Astrocyte (in vitro differentiated cells and primary cell): ENCODE results near the gene ZNF415. TPM values are rescaled to one million over a fixed set of nuclear protein-coding genes. Genes with fewer than 3 reads are reported as not detected.

Experiments
- DNase-seq: peaks from one replicate; pipeline ENCODE4 v3.0.0-alpha.2; 2010; ENCODE audit warnings: low read depth
- FAIRE-seq: peaks from 2 replicates; lab custom pipeline; 2011; peaks lifted over from hg19 to GRCh38; lab: Jason Lieb, UNC
- H2AFZ ChIP-seq: 2 replicates; pipeline ENCODE4 v1.6.0; 2012; ENCODE audit warnings: low read depth, low read length, inconsistent platforms
- H3K27ac ChIP-seq: 2 replicates; pipeline ENCODE4 v1.5.1; 2011; ENCODE audit warnings: low read depth, low read length, inconsistent platforms
- H3K27me3 ChIP-seq: 2 replicates; pipeline ENCODE4 v1.6.0; 2011; ENCODE audit warnings: low read length, inconsistent platforms; ENCODE audit not compliant: insufficient read depth
- H3K36me3 ChIP-seq: 2 replicates; pipeline ENCODE4 v1.5.1; 2011; ENCODE audit warnings: low read length, inconsistent platforms; ENCODE audit not compliant: insufficient read depth
- H3K4me1 ChIP-seq: 2 replicates; pipeline ENCODE4 v1.5.1; 2011; ENCODE audit warnings: low read length, inconsistent platforms; ENCODE audit not compliant: insufficient read depth
- H3K4me2 ChIP-seq: 2 replicates; pipeline ENCODE4 v1.6.0; 2012; ENCODE audit warnings: low read length, inconsistent platforms
- H3K4me3 ChIP-seq: 2 replicates; pipeline ENCODE4 v1.5.1; 2011; ENCODE audit warnings: low read depth, mild to moderate bottlenecking, low read length, inconsistent platforms; ENCODE audit not compliant: insufficient read depth
- H3K79me2 ChIP-seq: 2 replicates; pipeline ENCODE4 v1.6.0; 2012; ENCODE audit warnings: mild to moderate bottlenecking, low read length, inconsistent platforms; ENCODE audit not compliant: insufficient read depth
- H3K9ac ChIP-seq: 2 replicates; pipeline ENCODE4 v1.6.0; 2012; ENCODE audit warnings: mild to moderate bottlenecking, low read length, inconsistent platforms
- H3K9me3 ChIP-seq: 2 replicates; pipeline ENCODE4 v1.5.1; 2012; ENCODE audit warnings: low read depth, mild to moderate bottlenecking, low read length, inconsistent platforms; ENCODE audit not compliant: insufficient read depth
- H4K20me1 ChIP-seq: 2 replicates; pipeline ENCODE4 v1.6.0; 2012; ENCODE audit warnings: low read length, inconsistent platforms; ENCODE audit not compliant: insufficient read depth
- H3K27ac Mint-ChIP-seq: one replicate; pipeline ENCODE4 v1.8.0; 2021; ENCODE audit warnings: mild to moderate bottlenecking, mixed read lengths; ENCODE audit not compliant: unreplicated experiment
- H3K27me3 Mint-ChIP-seq: one replicate; pipeline ENCODE4 v1.8.0; 2021; ENCODE audit warnings: low read depth, mixed read lengths; ENCODE audit not compliant: unreplicated experiment
- H3K36me3 Mint-ChIP-seq: one replicate; pipeline ENCODE4 v1.8.0; 2021; ENCODE audit warnings: low read depth, mixed read lengths; ENCODE audit not compliant: unreplicated experiment
- H3K4me1 Mint-ChIP-seq: one replicate; pipeline ENCODE4 v1.8.0; 2021; ENCODE audit warnings: low read depth, mixed read lengths; ENCODE audit not compliant: unreplicated experiment
- H3K4me3 Mint-ChIP-seq: one replicate; pipeline ENCODE4 v1.8.0; 2021; ENCODE audit warnings: mild to moderate bottlenecking, moderate library complexity, mixed read lengths; ENCODE audit not compliant: unreplicated experiment
- H3K9me3 Mint-ChIP-seq: one replicate; pipeline ENCODE4 v1.8.0; 2021; ENCODE audit warnings: mild to moderate bottlenecking, mixed read lengths; ENCODE audit not compliant: unreplicated experiment
- CTCF ChIP-seq: IDR thresholded peaks from 2 replicates; pipeline ENCODE4 v1.5.1; 2011; ENCODE audit warnings: low read depth, mild to moderate bottlenecking, inconsistent platforms, low read length, moderate library complexity; ENCODE audit not compliant: insufficient read depth
- EZH2 ChIP-seq: IDR thresholded peaks from 2 replicates; pipeline ENCODE4 v1.6.1; 2012; ENCODE audit warnings: mild to moderate bottlenecking, low read length, inconsistent platforms; ENCODE audit not compliant: insufficient read depth
- total RNA-seq: library from RNA; stranded (reverse); gene quantifications from 2 replicates; pipeline ENCODE4 v1.2.1, GENCODE V29; 2021

Gene ZNF415
- total RNA-seq, 1 donor from 2014 or later, result 8.7 TPM

- Mint-ChIP-seq H3K36me3 (peaks cover 32% of the 10 kb centered on the region), H3K27me3 (no peaks in the 10 kb centered on the region), H3K4me1 (peaks cover 8% of the 10 kb centered on the region), H3K4me3 (peak overlapping the region; percentile 89), H3K9me3 (peaks cover 29% of the 10 kb centered on the region), H3K27ac (no peak overlapping the region)
- Histone ChIP-seq H3K4me2 (peak overlapping the region; percentile 84), H3K27me3 (no peaks in the 10 kb centered on the region), H3K79me2 (peaks cover 14% of the 10 kb centered on the region), H3K9ac (no peak overlapping the region), H3K4me3 (no peak overlapping the region), H3K9me3 (peaks cover 3% of the 10 kb centered on the region), H3K36me3 (peaks cover 2% of the 10 kb centered on the region), H3K27ac (no peak overlapping the region), H4K20me1 (peaks cover 10% of the 10 kb centered on the region), H3K4me1 (peaks cover 8% of the 10 kb centered on the region), H2AFZ (no peak overlapping the region)
- DNase-seq (no peak), FAIRE-seq (no peak)
- TF ChIP-seq EZH2, result no peak
- TF ChIP-seq CTCF, result no peak
Observed at GRCh38 chr19:53156850-53157249, 24.1 kb upstream of the ZNF415 start.

- Mint-ChIP-seq H3K27ac (no peak overlapping the region), H3K27me3 (no peaks in the 10 kb centered on the region), H3K4me1 (no peaks in the 10 kb centered on the region), H3K36me3 (peaks cover 72% of the 10 kb centered on the region), H3K9me3 (peaks cover 57% of the 10 kb centered on the region), H3K4me3 (no peak overlapping the region)
- no peaks in the 10 kb centered on the region for H4K20me1 ChIP-seq
- H3K27ac ChIP-seq, result no peak overlapping the region
- H3K27me3 ChIP-seq, result no peaks in the 10 kb centered on the region
- FAIRE-seq (no peak), DNase-seq (no peak)
- no peak overlapping the region for H2AFZ ChIP-seq
- no peaks in the 10 kb centered on the region for H3K4me1 ChIP-seq
- no peak overlapping the region for H3K4me2 ChIP-seq
- TF ChIP-seq EZH2 (no peak), CTCF (no peak)
- H3K4me3 ChIP-seq, result no peak overlapping the region
- peaks cover 4% of the 10 kb centered on the region for H3K79me2 ChIP-seq
- peaks cover 19% of the 10 kb centered on the region for H3K36me3 ChIP-seq
- H3K9ac ChIP-seq, result no peak overlapping the region
- H3K9me3 ChIP-seq, result peaks cover 29% of the 10 kb centered on the region
Observed at GRCh38 chr19:53147645-53148044, 14.9 kb upstream of the ZNF415 start.

- Mint-ChIP-seq H3K4me1 (no peaks in the 10 kb centered on the region), H3K27me3 (no peaks in the 10 kb centered on the region), H3K4me3 (no peak overlapping the region), H3K36me3 (peaks cover 51% of the 10 kb centered on the region), H3K27ac (no peak overlapping the region), H3K9me3 (peaks cover 59% of the 10 kb centered on the region)
- H3K4me3 ChIP-seq, result no peak overlapping the region
- peaks cover 49% of the 10 kb centered on the region for H3K9me3 ChIP-seq
- TF ChIP-seq CTCF (no peak), EZH2 (no peak)
- H3K4me2 ChIP-seq, result no peak overlapping the region
- peaks cover 19% of the 10 kb centered on the region for H3K36me3 ChIP-seq
- H3K4me1 ChIP-seq, result no peaks in the 10 kb centered on the region
- DNase-seq, result no peak
- no peak overlapping the region for H2AFZ ChIP-seq
- no peaks in the 10 kb centered on the region for H3K79me2 ChIP-seq
- H3K9ac ChIP-seq, result no peak overlapping the region
- no peaks in the 10 kb centered on the region for H4K20me1 ChIP-seq
- H3K27me3 ChIP-seq, result no peaks in the 10 kb centered on the region
- H3K27ac ChIP-seq, result no peak overlapping the region
- FAIRE-seq, result no peak
Observed at GRCh38 chr19:53140351-53140750, 7.6 kb upstream of the ZNF415 start.
